ENCODE measurements around the gene CDHR2.

CDHR2 gene

DNA sequence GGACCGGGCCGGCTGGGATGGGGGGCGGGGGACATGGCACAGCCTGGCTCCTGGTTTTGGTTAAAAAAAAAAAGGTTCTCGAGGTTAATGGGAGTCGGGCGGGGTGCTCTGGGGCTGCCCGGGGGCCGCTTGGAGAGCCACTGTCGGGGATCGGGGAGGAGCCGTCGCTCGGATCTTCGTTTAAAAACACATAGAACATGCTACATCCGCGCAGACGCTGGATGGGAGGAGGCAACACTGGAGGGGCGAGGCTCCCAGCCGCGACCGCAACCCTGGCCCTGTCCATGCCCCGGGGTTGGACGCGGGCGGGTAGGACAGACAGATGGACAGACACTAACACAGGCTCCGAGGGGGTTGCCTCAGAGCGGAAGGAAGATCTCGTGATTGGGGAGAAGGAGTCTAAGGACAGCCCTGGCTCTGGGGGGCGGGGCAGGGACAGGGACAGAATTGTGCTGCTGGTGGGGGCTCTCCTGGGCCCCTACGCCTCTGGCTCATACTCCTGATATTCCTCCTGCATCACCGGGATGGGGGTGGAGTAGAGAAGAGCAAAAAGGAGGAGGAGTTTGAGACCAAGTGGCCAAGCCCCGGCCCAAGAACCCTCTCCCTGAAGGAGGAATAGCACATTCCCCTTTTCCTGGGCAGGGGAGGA, 71.3 kb downstream of the CDHR2 start:
- DNase-seq (ENCODE audit: low read depth) = no peak

DNA sequence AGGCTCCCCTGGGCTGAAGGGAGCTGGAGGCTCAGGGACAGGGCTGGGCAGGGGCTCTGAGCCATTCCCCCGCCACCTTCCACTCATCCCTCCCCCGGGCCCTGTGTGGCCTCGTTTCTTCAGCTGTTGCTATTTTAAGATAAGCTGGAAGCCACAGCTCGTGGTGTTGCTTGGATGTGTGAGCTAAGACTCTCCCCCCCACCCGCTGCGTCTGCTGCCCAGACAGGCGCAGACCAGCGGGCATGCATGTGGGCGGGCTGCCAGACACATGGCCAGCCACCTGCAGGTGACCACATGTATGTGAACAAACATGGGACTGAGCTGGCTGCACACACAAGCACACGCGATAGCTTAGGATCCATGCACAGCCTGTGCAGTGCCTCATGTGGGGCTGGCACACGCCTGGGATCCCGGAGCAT, 72.5 kb downstream of the CDHR2 start:
- DNase-seq (ENCODE audit: low read depth) = no peak

DNA sequence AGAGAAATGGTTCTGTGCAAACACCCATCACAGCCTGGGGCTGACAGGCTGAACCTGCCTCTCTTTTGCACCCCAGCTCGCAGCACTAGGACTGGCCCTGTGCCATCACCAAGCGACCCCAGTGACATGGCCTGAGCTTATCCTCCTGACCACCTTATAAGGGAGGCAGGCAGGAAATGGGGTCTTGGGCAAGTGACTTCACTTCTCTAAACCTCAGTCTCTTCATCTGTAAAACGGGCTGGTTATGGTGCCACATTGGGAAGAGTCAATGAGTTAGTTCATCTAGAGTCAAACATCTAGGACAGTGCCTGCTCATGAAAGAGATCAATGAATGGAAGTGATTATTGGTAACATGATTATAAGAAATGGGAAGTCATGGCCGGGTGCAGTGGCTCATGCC, 75.0 kb downstream of the CDHR2 start:
- DNase-seq (ENCODE audit: low read depth) = no peak

DNA sequence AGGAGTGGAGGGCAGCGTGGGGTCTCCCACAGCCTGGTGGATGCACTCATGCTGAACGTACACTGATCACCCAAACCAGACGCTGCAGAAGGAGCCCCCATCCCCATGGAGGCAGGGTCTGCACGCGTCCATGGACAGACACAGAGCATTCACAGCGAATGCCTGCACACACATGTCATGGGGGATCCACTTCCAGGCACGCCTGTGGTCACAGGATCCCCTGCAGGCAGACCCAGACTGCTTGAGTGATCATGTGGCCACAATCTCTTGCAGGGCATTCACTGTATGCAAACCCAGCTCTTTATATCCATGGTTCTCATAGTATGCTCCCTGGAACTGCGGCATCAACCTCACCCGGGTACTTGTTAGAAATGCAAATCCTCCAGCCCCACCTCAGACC, 75.8 kb downstream of the CDHR2 start:
- no peak for DNase-seq (ENCODE audit: low read depth)

DNA sequence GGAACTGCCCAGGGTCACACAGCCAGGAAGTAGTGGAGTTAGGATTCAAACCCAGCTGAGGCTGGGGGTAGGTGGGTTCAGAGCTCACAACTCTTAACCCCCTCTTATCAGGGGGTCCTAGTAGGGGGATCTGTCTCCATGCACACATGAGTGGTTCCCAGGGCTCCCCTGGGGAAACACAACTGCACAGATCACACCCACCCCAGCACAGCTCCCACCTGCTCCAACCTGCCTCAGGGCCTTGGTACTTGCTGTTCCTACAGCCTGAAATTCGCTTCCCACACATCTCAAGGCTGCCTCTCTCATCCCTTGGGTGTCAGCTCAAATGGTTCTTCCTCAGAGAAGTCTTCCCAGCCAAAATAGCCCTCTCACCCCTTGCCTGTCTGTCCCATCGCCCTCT, 76.4 kb downstream of the CDHR2 start:
- DNase-seq (ENCODE audit: low read depth) = no peak

DNA sequence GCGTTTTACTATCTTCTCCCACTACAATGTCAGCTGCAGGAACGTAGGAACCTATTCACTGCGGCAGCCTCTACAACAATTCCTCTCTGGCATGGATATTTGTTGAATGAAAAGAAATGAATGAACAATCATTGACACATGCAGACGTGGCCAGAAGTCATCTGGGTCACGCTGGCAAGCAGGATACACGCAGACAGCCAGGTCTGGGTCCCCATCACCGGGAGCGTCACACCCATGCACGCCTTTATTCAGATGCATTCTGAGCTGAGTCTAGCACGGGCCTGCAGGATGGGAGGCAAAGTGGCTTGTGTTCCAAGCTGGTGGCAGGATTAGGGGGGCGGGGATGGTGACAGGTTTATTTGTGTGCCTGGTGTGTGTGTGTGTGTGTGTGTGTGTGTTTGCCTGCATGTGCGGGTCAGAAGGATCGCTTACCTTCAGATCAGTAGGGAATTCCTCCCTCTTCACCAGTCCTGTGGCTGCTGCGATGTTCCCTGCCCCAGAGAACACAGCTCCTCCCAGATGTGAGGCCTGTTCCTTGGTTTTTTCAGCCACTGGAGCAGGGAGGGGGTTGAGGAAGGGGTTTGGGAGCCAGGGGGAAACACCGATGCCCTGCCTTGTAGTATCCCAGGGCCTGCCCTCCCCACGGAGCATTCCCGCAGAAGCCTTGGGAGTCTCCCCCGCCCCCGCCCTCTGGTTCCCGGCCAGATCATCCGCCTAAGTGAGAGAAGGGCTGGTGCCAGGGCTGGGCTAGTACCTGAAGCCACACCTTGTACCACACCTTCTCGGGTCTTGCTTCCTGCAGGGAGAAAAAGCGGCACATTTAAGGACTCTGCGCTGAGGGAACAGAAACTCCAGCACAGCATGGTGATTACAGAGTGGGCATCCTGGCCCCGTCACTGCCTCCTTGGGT, 77.1 kb downstream of the CDHR2 start:
- no peak for DNase-seq (ENCODE audit: low read depth)

DNA sequence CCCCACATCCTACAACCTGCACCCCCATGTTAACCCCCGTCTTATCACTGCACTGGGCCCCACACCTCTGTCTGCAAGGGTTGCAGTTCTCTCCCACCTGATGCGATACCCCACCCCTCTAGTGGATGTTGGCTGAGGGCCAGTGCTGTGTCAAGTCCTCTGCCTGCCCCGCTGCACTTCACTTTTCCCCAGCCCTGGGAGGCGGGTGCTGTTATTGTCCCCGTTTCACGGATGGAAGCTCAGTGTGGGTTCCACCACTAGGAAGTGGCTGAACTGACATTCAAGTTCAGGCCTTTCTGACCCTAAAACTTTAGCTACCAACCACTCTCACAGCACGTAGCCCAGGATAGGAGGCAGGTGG, 77.7 kb downstream of the CDHR2 start:
- DNase-seq (ENCODE audit: low read depth) = no peak

DNA sequence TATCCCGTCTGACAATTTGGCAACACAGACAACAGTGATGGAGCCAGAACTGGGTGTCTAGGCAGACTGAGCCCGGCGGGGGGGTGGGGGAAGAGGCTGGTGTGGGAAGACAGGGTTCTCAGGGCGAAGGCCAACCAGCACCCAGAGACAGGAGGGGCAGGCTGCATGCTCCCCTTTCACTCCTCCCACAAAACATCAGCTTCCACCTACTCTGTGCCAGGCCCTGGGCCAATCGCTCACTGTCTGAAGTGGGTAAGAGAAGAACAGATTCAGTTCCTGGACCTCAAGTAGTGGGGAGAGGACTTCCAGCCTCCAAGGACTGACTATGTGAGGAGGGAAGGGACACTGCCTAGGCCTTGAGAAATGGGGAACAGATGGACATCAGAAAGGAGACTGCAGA, 78.4 kb downstream of the CDHR2 start:
- no peak for DNase-seq (ENCODE audit: low read depth)

DNA sequence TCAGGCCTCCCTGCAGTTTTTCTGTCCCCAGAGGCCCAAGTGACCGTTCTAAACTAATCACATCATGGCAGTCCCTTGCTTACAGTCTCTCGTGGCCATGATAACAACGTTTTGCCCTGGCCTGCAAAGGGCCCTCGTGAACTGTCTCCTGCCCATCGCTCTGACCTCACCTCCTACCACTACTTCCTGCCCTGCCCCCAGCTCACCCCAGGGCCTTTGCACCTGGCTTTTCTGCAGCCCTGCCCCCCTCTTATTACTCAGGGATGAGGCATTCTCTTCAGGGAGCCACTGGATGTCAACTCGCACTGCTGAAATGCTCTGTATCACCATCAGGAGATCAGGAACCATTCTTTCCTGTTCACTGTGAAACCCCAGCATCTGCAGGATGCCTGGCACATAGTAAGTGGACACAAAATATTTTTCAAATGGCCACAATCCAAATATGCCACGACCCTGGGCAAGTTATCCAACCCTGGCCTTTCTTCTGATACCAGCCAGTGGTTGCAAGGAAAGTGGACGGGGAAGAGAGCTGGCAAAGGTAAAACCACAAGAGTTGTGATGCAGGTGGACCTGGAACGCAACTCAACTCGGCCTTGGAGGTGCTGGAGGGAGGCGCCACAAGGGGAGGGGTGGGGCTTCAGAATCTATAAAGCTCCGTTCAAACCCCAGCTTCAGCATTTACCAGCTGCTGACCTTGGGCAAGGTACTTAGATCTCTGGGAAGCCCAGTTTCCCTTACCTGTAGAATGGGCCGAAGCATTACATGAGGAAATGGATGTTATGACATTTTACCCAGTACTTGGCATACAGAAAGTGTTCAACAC, 79.5 kb downstream of the CDHR2 start:
- DNase-seq (ENCODE audit: low read depth) = no peak

DNA sequence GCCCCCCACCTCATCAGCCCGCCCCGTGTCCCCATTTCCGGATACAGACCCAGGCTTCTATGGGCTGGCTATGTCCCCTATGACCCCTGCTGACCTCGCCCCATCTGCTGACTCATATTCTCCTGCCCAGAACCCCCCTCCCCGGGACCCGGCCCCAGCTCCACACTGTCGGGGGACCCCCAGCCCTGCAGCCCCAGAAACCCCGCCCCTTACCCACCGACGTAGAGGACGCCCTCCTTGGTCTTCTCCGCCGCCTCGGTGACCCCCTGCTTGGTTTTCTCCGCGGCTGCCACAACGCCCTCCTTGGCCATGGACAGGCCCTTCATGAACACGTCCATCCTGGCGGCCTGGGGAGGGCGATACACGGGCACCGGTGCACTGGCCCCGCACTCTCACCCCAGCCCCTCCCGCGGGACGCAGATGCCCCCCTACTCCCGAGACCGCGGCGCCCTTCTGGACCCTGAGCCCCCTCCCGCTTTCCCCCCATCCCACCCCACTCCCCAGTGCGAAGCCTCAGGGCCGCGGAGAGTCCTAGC, 80.2 kb downstream of the CDHR2 start:
- no peak for DNase-seq (ENCODE audit: low read depth)

DNA sequence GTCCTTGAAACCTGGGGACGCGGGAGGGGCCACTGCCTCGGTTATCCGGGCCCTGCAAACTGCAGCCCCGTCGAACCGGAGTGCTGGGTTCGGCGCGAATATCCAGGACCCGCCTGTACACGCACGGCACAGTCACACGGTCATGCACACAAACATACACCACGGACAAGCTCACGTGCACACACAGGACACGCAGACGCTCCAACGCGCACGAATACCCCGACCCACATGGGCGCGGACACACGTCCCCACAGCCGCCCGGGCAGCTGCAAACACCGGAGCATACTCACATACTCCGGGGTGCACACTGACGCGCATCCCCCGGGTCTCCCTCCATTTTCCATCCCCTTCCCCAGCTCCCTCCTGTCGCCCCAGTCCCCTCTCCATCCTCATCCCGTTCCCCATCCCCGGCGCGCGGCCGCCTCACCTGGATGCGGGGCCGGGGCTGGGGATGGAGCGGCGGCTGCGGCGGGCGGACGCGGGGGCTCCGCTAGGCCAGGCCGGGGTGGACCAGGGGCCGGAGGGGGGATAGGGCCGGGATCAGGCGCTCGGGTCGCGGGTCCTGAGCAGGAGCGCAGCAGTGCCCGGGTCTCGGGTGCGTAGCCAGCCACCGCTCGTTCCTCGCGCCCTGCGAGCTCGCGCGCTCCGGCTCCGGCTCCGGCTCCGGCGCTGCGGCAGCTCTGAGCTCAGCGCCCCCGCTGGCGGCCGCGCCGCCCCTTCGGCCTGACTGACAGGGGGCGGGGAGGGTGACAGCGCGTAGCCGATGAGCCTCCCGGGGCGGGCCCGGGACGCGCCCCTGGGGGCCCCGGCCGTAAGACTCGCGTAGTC, 80.9 kb downstream of the CDHR2 start, which contains the start of the genes EIF4E1B and SNCB:
Gene EIF4E1B, plus strand, starts transcription at position 823 of the 828 bp plus-strand sequence. CDS start 12,113 bp downstream, outside the sequence.
Gene SNCB, minus strand, starts transcription at position 682 of the 828 bp plus-strand sequence. CDS start 880 bp downstream, outside the sequence.
- peak; percentile 35 for DNase-seq (ENCODE audit: low read depth)

DNA sequence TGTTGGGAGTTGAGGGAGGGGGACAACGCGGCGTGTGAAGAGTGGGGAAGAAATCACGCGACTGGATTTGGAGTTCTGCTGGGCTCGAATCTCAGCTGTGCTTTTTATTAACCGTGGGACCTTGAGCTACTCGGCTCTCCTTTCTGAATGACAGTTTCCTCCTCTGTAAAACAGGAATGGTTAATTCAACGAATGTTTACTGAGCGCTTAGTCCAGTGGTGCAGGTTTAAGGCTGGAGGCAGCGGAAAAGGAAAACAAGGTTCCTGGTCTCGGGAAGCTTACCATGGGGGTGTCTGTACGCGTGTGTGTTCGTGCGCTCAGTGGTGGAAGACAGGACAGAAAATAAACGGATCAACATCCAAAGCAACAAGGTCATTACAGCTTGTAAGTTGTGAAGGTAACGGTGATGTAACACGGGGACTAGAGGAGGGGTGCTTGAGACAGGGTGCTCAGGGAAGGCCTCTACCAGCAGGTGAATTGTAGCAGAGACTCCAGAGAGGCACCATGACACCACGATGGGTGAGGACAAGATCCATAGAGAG, 81.6 kb downstream of the CDHR2 start:
- DNase-seq (ENCODE audit: low read depth) = no peak

DNA sequence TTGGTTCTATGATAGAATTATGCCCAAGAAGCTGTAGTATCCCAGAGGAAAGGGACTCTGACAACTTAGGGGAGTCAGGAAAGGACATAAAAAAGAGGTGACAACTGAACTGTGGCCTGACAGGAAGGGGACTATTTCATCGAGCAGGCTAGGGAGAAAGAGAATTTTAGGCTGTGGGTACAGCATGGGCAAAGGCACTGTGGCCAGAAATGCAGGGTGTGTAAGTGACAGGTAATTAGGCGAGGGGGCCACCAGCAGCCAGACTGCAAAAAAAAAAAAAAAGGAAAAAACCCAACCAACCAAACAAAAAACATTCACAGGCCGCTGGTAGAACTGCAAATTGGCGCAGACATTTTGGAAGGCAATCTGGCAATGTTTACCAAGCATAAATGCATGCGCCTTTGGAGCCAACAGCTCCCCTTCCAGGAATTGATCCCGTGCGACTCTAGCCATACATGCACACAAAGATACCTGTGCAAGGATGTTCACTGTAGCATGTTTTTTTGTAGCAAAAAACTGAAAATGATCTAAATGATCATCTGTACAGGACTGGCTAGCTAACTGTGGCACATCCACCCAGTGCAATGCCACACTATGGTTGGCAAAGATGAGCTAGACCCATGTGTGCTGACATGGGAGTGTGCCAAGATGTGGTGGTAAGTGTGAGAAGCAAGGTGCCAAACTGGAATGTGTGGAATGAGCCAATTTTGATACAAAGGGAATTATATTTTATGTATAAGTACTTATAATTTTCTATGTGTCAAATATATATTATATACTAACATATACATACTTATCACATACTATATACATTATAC, 82.5 kb downstream of the CDHR2 start:
- DNase-seq (ENCODE audit: low read depth) = no peak

DNA sequence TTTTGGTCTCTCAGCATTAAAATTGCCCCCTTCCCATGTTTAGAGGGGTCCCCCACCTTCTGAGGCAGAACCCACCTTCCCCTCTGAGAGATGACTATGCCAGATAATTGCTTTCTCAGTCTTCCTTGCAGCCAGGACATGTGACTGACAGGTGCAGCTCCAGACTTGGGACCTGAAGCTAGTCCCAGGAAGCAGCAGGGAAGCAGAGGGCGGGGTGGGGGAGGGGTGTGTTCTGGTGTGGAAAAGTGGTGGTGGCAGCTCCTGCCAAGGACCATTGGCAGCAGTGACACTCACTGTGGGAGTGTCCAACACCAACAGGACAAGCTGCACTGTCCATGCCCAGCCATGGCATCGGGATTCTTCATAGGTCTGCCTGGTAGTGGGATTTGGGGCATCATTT, 83.6 kb downstream of the CDHR2 start:
- DNase-seq (ENCODE audit: low read depth) = no peak

DNA sequence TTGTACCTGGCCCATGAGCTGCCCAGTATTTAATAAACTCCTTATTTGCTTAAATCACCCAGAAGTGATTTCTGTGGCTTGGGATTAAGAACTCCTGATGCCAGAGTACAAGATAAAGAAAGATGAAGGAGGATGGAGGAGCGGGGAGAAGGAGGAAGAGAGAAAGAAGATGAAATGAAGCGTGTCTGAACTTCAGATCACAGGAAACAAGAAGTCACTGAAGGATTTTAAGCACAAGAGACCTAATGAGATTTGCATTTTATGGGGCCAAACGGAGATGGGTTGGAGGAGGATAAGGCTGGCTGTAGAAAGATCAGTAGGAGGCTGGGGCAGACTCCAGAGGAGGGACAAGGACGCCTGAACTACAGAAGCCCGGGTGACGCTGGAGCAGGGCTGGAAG, 84.5 kb downstream of the CDHR2 start:
- DNase-seq (ENCODE audit: low read depth) = no peak

DNA sequence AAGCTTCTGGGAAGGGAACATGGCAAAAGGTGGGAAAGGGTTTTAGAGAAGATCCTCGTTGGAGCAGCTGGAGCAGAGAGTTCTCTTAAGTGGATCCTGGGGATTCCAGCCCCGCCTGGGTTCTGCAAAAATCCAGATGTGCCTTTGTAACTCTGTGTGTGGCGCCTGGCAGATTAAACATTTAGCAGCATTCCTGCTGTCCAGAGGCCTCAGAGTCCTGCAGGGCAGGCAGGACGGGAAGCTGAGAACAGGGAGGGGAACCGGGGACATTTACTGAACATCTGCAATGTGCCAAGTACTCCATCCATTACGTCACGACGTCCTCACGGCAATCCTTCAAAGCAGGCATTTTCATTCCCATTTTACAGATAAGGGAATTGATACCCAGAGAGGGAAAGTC, 87.3 kb downstream of the CDHR2 start:
- no peak for DNase-seq (ENCODE audit: low read depth)

DNA sequence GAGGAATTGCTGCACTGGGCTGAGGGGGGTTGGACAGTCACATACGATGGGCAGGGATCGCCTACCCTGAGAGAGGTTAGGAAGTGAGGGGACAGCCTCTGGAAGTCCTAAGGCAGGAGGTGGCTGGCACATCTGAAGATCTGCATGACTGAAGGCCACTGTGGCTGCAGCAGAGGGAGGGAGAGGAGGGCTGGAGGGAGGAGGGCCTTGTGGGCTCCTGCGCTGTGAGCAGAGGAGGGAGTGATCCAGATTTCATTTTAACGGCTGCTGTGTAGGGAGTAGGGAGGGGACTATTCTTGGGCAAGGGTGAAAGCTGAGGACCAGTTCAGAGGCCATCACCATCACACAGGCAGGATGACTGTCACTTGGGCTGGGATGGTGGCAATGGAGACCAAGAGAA, 88.4 kb downstream of the CDHR2 start:
- no peak for DNase-seq (ENCODE audit: low read depth)

DNA sequence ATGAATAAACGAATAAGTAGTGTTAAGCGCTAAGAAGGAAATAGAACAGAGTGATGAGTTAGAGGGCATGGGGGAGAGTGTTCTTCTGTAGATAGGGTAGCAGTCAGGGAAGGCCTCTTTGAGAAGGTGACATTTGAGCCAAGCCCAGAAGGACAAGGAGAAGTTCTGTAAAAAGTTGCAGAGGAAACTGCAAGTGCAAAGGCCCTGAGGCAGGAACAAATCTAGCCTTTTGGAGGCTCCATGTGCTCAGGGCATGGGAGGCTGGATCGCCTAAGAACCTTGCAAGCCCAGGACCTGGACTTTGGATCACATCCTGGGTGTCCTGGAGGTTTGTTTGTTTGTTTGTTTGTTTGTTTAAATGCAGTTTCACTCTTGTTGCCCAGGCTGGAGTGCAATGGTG, 89.3 kb downstream of the CDHR2 start:
- no peak for DNase-seq (ENCODE audit: low read depth)

DNA sequence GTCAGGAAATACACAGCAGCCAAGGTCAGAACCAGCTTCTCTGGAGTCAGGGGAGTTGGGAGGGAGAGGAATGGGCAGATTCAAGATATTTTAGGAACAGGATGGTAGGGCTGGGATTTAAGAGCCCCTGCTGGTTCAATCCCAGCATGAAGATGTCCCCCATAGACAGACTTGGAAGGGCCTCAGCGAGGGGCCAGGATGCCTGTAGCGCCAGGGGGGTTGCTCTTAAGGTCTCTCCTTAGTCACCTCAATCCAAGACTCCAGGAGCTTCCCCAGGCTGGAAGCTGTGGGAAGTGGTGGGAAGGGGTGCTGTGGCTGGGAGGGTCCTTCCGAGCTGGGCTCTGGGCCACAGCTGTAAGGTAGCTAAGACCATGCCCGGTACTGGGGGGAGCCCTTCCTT, 90.1 kb downstream of the CDHR2 start:
- no peak for DNase-seq (ENCODE audit: low read depth)

DNA sequence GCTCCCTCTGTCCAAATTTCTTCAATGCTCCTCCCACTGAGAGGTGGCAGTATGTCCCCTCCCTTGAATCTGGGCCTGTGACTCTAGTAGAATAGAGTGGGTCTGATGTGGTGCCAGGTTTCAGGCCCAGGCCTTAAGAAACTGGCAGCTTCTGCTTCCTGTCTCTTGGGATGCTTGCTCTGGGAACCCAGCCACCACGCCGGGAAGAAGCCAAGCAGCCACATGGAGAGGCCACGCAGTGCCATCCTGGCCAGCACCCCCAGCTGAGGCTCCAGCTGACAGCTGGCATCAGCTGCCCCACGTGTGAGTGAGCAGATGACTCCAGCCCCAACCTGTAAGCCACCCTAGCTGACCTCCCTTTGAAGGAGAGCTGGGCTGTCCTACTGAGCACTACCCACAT, 90.8 kb downstream of the CDHR2 start:
- DNase-seq (ENCODE audit: low read depth) = no peak
